Smooth muscle cell (in vitro differentiated cells): Measurements from ENCODE around the gene AGAP1. TPM values are rescaled to one million over a fixed set of nuclear protein-coding genes. Genes with fewer than 3 reads are reported as not detected.

Source experiments
- DNase-seq: peaks from one replicate; lab custom pipeline; 2025; ENCODE audit not compliant: unreplicated experiment; lab: John Stamatoyannopoulos, UW
- H2AFZ ChIP-seq: fragments of 200-600 bp; sonication (generic); 2 replicates; pipeline ENCODE4 v1.6.0; 2016; ENCODE audit warnings: antibody characterized with exemption, low read depth, mild to moderate bottlenecking
- H3F3A ChIP-seq: fragments of 200-600 bp; sonication (generic); 2 replicates; pipeline ENCODE4 v1.6.0; 2017; ENCODE audit warnings: antibody characterized with exemption, low read depth
- H3K27ac ChIP-seq: fragments of 200-600 bp; sonication (generic); 2 replicates; pipeline ENCODE4 v1.5.1; 2016; ENCODE audit warnings: low read depth, mild to moderate bottlenecking
- H3K27me3 ChIP-seq: fragments of 200-600 bp; sonication (generic); 2 replicates; pipeline ENCODE4 v1.6.1; 2016; ENCODE audit warnings: low read depth, mild to moderate bottlenecking
- H3K36me3 ChIP-seq: fragments of 200-600 bp; sonication (generic); 2 replicates; pipeline ENCODE4 v1.5.1; 2016; ENCODE audit warnings: low read depth
- H3K4me1 ChIP-seq: fragments of 200-600 bp; sonication (generic); 2 replicates; pipeline ENCODE4 v1.5.1; 2016; ENCODE audit warnings: low read depth
- H3K4me2 ChIP-seq: fragments of 200-600 bp; sonication (generic); 2 replicates; pipeline ENCODE4 v1.6.0; 2016; ENCODE audit warnings: mild to moderate bottlenecking
- H3K4me3 ChIP-seq: fragments of 200-600 bp; sonication (generic); 2 replicates; pipeline ENCODE4 v1.5.1; 2016; ENCODE audit warnings: mild to moderate bottlenecking
- H3K79me2 ChIP-seq: fragments of 200-600 bp; sonication (generic); 2 replicates; pipeline ENCODE4 v1.6.0; 2016; ENCODE audit warnings: low read depth, mild to moderate bottlenecking
- H3K9ac ChIP-seq: fragments of 200-600 bp; sonication (generic); 2 replicates; pipeline ENCODE4 v1.6.0; 2016; ENCODE audit warnings: low read depth
- H3K9me3 ChIP-seq: fragments of 200-600 bp; sonication (generic); replicated peaks from 2 replicates; pipeline ENCODE4 v1.5.1; 2016; ENCODE audit warnings: low read depth
- H4K20me1 ChIP-seq: fragments of 200-600 bp; sonication (generic); 2 replicates; pipeline ENCODE4 v1.6.0; 2016; ENCODE audit warnings: low read depth
- WGBS: methylation state at CpG from one replicate; pipeline ENCODE4 v1.1.7; 2016; ENCODE audit warnings: low lambda C conversion rate; 5-methylcytosine and 5-hydroxymethylcytosine counted together
- polyA plus RNA-seq: library from polyadenylated mRNA; unstranded; fragments of >200 nt; fragmentation: Nextera tagmentation; extraction: Ambion mirVana; gene quantifications from 2 replicates; pipeline ENCODE4 v1.2.1, GENCODE V29; 2016
- total RNA-seq: library from RNA; depleted of rRNA; stranded (reverse); fragments of >200 nt; gene quantifications from 2 replicates; pipeline ENCODE4 v1.2.3, GENCODE V29; 2014
- TF ChIP-seq, protein P1 (sequence below): fragments of 200-600 bp; sonication (generic); IDR thresholded peaks from 2 replicates; pipeline ENCODE4 v1.5.1; 2017; ENCODE audit warnings: borderline replicate concordance, mild to moderate bottlenecking, antibody characterized with exemption; ENCODE audit not compliant: insufficient read depth, poor library complexity, severe bottlenecking

AGAP1 gene
- total and polyA plus RNA-seq, 2 experiments from 2014 or later: 3.9 to 9.8 TPM

DNA sequence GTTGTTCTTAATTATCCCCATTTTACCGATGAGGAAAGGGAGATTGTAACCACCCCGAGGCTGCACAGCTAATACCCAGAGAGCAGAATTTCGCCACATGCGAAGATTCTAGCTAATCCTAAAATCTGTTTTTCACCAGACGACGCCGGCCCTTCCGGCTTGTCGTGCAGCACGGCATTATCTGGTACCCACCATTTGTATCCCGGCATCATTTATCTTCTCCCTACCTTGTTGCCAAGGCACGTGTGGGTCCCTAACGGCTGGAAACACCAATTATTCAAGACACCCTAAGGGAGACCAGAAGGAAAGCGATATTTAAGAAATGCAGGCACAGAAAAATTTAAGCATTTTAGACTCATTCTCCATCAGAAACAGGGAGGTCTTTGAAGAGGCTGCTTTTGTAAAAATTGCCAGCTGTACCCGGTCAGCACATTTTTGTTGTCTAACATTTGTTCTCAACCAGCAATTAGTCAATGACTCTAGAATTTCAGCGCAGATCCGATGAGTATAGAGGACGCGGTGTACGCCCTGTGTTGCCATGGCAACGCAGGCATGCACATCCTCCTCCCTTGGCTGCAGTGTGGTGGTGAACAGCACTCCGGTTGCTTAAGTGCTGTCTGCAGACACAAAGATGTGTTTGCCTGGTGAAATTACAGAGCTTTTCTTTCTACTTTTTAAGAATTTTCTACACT lies 111.6 kb downstream of the AGAP1 start:
- no peak for DNase-seq
- H3K27ac ChIP-seq: no peak overlapping the region
- H2AFZ ChIP-seq: no peak overlapping the region
- no peaks in the 10 kb centered on the region for H3K4me1 ChIP-seq
- H3K4me2 ChIP-seq: no peak overlapping the region
- TF ChIP-seq, protein P1, sequence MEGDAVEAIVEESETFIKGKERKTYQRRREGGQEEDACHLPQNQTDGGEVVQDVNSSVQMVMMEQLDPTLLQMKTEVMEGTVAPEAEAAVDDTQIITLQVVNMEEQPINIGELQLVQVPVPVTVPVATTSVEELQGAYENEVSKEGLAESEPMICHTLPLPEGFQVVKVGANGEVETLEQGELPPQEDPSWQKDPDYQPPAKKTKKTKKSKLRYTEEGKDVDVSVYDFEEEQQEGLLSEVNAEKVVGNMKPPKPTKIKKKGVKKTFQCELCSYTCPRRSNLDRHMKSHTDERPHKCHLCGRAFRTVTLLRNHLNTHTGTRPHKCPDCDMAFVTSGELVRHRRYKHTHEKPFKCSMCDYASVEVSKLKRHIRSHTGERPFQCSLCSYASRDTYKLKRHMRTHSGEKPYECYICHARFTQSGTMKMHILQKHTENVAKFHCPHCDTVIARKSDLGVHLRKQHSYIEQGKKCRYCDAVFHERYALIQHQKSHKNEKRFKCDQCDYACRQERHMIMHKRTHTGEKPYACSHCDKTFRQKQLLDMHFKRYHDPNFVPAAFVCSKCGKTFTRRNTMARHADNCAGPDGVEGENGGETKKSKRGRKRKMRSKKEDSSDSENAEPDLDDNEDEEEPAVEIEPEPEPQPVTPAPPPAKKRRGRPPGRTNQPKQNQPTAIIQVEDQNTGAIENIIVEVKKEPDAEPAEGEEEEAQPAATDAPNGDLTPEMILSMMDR: no peak
- H3F3A ChIP-seq: no peaks in the 10 kb centered on the region
- H3K9me3 ChIP-seq: no peaks in the 10 kb centered on the region
- WGBS: 70% methylated on average over 22 of the region's 22 CpGs
- H3K27me3 ChIP-seq: no peaks in the 10 kb centered on the region
- H3K36me3 ChIP-seq: no peaks in the 10 kb centered on the region
- no peak overlapping the region for H3K4me3 ChIP-seq
- H3K79me2 ChIP-seq: peaks cover 29% of the 10 kb centered on the region
- no peak overlapping the region for H3K9ac ChIP-seq
- peaks cover 93% of the 10 kb centered on the region for H4K20me1 ChIP-seq

DNA sequence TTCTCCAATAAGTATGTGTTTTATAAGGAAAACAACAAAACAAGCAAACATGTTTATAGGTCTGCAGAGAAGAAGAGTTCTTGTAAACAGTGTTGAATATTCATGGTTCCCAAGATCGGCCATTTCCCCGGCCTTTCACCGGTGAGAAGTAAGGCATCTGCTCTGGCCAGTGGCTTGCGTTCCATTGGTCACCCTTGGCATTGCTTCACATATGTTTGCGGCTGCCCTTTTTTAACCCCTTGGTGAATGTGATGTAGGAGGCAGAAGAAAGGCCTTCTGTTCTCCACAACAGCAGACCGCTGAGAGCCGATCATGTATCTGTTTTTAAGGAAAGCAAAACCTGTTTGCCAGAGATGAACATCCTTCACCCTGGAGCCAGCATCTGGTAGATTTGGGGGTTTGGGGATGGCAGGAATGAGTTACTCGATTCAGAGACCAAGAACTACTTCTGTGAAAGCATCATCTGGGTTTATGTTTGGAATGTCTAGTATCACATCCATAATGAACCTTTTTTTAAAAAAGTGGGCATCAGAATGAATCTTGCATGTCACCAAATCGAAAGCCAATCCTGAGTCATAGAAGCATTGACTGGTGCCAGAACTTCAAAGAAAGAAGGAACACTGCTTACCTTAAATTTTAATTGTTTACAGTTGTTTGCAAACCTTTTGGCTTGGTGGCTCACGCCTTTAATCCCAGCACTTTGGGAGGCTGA lies 112.3 kb downstream of the AGAP1 start:
- H2AFZ ChIP-seq: no peak overlapping the region
- H3K27ac ChIP-seq: no peak overlapping the region
- H3K4me2 ChIP-seq: no peak overlapping the region
- TF ChIP-seq, protein P1: no peak
- no peaks in the 10 kb centered on the region for H3K36me3 ChIP-seq
- H3K9me3 ChIP-seq: no peaks in the 10 kb centered on the region
- peaks cover 93% of the 10 kb centered on the region for H4K20me1 ChIP-seq
- no peak overlapping the region for H3K9ac ChIP-seq
- 77% methylated on average over 10 of the region's 10 CpGs for WGBS
- H3F3A ChIP-seq: no peaks in the 10 kb centered on the region
- no peaks in the 10 kb centered on the region for H3K27me3 ChIP-seq
- no peaks in the 10 kb centered on the region for H3K4me1 ChIP-seq
- DNase-seq: no peak
- peaks cover 32% of the 10 kb centered on the region for H3K79me2 ChIP-seq
- H3K4me3 ChIP-seq: no peak overlapping the region

DNA sequence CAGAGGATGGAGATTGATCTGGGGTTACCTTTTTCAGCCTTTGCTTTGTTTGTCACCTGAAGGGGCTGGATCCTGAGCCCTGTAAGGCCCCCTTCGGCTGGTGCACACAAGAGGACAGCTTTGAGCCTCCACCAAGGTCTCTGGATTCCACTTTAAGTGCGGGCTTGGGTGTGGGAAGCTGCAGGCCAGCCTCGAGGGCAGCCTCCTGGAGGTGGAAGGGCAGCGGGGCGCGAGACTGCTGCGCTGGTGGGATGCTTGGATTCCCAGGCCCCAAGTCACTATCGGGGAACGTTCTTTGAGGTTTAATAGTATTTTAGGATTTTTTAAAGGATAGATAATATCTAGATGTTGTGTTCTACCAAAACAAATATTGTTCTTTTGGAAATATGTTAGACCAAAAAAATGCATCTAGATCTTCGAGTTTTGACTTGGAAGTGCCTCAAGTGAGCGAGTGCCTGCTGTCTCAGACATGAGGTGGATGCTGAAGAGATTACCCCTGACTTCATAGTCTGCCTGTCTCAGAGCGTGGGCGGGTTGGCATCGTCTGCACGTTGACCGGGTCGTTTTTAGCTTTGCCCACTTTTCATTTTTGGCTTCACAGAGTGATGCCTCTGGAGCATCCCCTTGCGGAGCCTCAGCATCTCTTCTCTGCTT lies 113.8 kb downstream of the AGAP1 start:
- Histone ChIP-seq H3K9me3 (no peaks in the 10 kb centered on the region), H3K4me3 (no peak overlapping the region), H3K79me2 (peaks cover 43% of the 10 kb centered on the region), H2AFZ (no peak overlapping the region), H3F3A (no peaks in the 10 kb centered on the region), H3K27me3 (no peaks in the 10 kb centered on the region), H3K4me2 (no peak overlapping the region), H3K4me1 (no peaks in the 10 kb centered on the region), H3K9ac (no peak overlapping the region), H3K36me3 (no peaks in the 10 kb centered on the region), H3K27ac (no peak overlapping the region), H4K20me1 (peaks cover 93% of the 10 kb centered on the region)
- TF ChIP-seq, protein P1: no peak
- 73% methylated on average over 18 of the region's 18 CpGs for WGBS
- DNase-seq: no peak
